ENCODE results near the gene CMBL.

The CMBL gene

GRCh38 chr5:10323588-10324488 lies 16.1 kb upstream of the CMBL start:
- no peaks in the 10 kb centered on the region for H3K27me3 ChIP-seq (replicated peaks; ENCODE audit: control insufficient read depth, insufficient read depth, low read length)
- TF ChIP-seq CTCF (IDR thresholded peaks at IDR 0.05; ENCODE audit: insufficient read depth, low read length, poor library complexity, severe bottlenecking) = no peak
- DNase-seq (ENCODE audit: extremely low read depth, insufficient read length) = no peak
- no peaks in the 10 kb centered on the region for H3K36me3 ChIP-seq (ENCODE audit: control insufficient read depth, insufficient read depth, low read length)
- no peak overlapping the region for H3K4me3 ChIP-seq (replicated peaks; ENCODE audit: low read depth, low read length)

GRCh38 chr5:10321882-10322281 lies 14.2 kb upstream of the CMBL start:
- TF ChIP-seq CTCF (IDR thresholded peaks at IDR 0.05; ENCODE audit: insufficient read depth, low read length, poor library complexity, severe bottlenecking) = no peak
- H3K27me3 ChIP-seq (replicated peaks; ENCODE audit: control insufficient read depth, insufficient read depth, low read length) = no peaks in the 10 kb centered on the region
- no peak for DNase-seq (ENCODE audit: extremely low read depth, insufficient read length)
- H3K4me3 ChIP-seq (replicated peaks; ENCODE audit: low read depth, low read length) = no peak overlapping the region
- no peaks in the 10 kb centered on the region for H3K36me3 ChIP-seq (ENCODE audit: control insufficient read depth, insufficient read depth, low read length)

- no peak for TF ChIP-seq CTCF (IDR thresholded peaks at IDR 0.05; ENCODE audit: insufficient read depth, low read length, poor library complexity, severe bottlenecking)
- H3K27me3 ChIP-seq (replicated peaks; ENCODE audit: control insufficient read depth, insufficient read depth, low read length) = no peaks in the 10 kb centered on the region
- H3K36me3 ChIP-seq (ENCODE audit: control insufficient read depth, insufficient read depth, low read length) = no peaks in the 10 kb centered on the region
- no peak for DNase-seq (ENCODE audit: extremely low read depth, insufficient read length)
- H3K4me3 ChIP-seq (replicated peaks; ENCODE audit: low read depth, low read length) = no peak overlapping the region
Measured at GRCh38 chr5:10320793-10321192, 13.1 kb upstream of the CMBL start.

GRCh38 chr5:10319202-10319851 lies 11.6 kb upstream of the CMBL start:
- TF ChIP-seq CTCF (IDR thresholded peaks at IDR 0.05; ENCODE audit: insufficient read depth, low read length, poor library complexity, severe bottlenecking) = no peak

GRCh38 chr5:10317825-10318682 lies 10.4 kb upstream of the CMBL start:
- no peaks in the 10 kb centered on the region for H3K36me3 ChIP-seq (ENCODE audit: control insufficient read depth, insufficient read depth, low read length)
- no peak overlapping the region for H3K4me3 ChIP-seq (replicated peaks; ENCODE audit: low read depth, low read length)
- H3K27me3 ChIP-seq (replicated peaks; ENCODE audit: control insufficient read depth, insufficient read depth, low read length) = no peaks in the 10 kb centered on the region
- no peak for TF ChIP-seq CTCF (IDR thresholded peaks at IDR 0.05; ENCODE audit: insufficient read depth, low read length, poor library complexity, severe bottlenecking)
- no peak for DNase-seq (ENCODE audit: extremely low read depth, insufficient read length)

More at GRCh38 chr5:10319202-10319851, 11.6 kb upstream of the CMBL start:
- no peak for DNase-seq (ENCODE audit: extremely low read depth, insufficient read length)
- Histone ChIP-seq H3K4me3 (replicated peaks; ENCODE audit: low read depth, low read length) (no peak overlapping the region), H3K36me3 (ENCODE audit: control insufficient read depth, insufficient read depth, low read length) (no peaks in the 10 kb centered on the region), H3K27me3 (replicated peaks; ENCODE audit: control insufficient read depth, insufficient read depth, low read length) (no peaks in the 10 kb centered on the region)
